ENCODE measurements around the gene PRUNE2. TPM values are rescaled to one million over a fixed set of nuclear protein-coding genes. Genes with fewer than 3 reads are reported as not detected.
A peak's percentile ranks its signal among the peaks of the same experiment; 100 is the strongest.

Gene PRUNE2
- total and polyA plus RNA-seq, 2 of the 8 experiments (the other 6 are each of a cell fraction or from before 2014, with no cell fraction given) = 5.5 to 13.3 TPM

DNA sequence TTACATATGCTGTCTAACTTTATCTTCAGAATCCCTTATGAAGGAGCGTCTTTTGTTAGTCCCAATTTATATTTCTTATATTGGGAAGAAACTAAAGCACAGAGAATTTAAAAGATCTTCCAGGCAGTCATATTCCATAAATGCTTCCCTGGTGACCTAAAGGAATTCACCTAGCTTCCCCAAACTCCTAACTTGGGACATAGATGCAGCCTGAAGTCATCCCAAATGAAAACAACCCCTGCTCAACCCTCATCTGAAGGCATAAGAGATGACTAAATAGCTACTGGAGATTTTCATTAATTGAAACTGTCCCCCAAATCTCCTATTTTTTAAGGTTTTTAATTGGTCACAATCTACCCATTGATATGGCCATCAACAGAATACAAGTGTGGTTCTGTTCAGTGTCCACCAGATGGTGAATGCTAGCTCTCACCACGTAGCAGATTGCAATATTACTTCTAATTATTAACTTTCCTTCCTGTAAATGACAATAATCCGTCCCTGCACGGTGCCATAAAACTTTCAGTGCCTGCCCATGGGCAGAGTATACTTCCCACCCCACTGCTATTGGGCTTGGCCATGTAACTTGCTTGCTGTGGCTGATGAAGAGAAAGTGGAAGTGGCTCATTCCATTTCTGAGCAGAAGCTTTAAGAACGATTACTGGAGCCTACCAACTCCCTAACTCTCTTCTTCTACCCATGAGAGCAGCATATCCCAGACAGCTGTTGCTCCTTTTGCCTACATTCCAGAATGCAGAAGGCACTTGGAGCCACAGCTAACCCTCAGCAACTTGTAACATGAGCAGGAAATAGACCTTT is 18.7 kb downstream of the PRUNE2 start:
- H2BK120ac ChIP-seq (replicated peaks; ENCODE audit: low read depth, low read length) = peak overlapping the region; percentile 57
- H4K91ac ChIP-seq (replicated peaks; ENCODE audit: insufficient read length, low read length) = peak overlapping the region; percentile 59
- peaks cover 0 to 10% (median 5%) of the 10 kb centered on the region in 4 experiments; a peak in 4 of 7 replicates for H3K4me1 ChIP-seq (replicated peaks in 1 of 4; ENCODE audit: control insufficient read depth in 3 of 4, insufficient read depth in 4 of 4, low read length in 3 of 4)
- FAIRE-seq (no peak), DNase-seq (ENCODE audit: low read depth in 1 of 2, low spot score in 2 of 2) (no peak)
- H2BK20ac ChIP-seq (ENCODE audit: low read length) = peak overlapping the region; percentile 91
- ChIA-PET CTCF (ENCODE audit: partially characterized antibody) (interaction anchor here (0.8 to 1.5 kb wide), 6 partner anchors 8 to 100 kb away, joined by 3 to 5 read pairs (median 3); no protein-coding TSS in a partner anchor), POLR2A (ENCODE audit: partially characterized antibody) (no interaction called here)
- H3K27me3 ChIP-seq (replicated peaks in 1 of 4; ENCODE audit: control insufficient read depth in 3 of 4, extremely low read depth in 1 of 4, insufficient read depth in 3 of 4, low read length in 3 of 4) = no peaks in the 10 kb centered on the region
- H3K56ac ChIP-seq (replicated peaks; ENCODE audit: insufficient read length, low read depth, low read length) = no peak overlapping the region
- 0 out of 4 replicates have a peak overlapping the region, but pooled peaks have one; percentile 18 to 19 for H3K4me2 ChIP-seq (ENCODE audit: insufficient read depth in 1 of 2, low read depth in 2 of 2, low read length in 2 of 2)
- no peaks in the 10 kb centered on the region for H3K9me3 ChIP-seq (ENCODE audit: insufficient read depth in 2 of 2, low read depth in 1 of 2, low read length in 1 of 2)
- H3K4ac ChIP-seq (replicated peaks; ENCODE audit: insufficient read length, low read depth, low read length) = peak overlapping the region; percentile 64
- no peak overlapping the region for H4K5ac ChIP-seq (ENCODE audit: insufficient read length, low read depth, low read length)
- TF ChIP-seq SIRT6 (IDR thresholded peaks at IDR 0.05; ENCODE audit: low read length) = no peak
- TF ChIP-seq TAF1 (IDR thresholded peaks at IDR 0.05; ENCODE audit: low read depth, low read length) = no peak
- no peak for TF ChIP-seq SAP30 (IDR thresholded peaks at IDR 0.05; ENCODE audit: insufficient read depth, insufficient replicate concordance, low read length)
- no peak for TF ChIP-seq CREB1 (IDR thresholded peaks at IDR 0.05)
- TF ChIP-seq TBP (IDR thresholded peaks at IDR 0.05; ENCODE audit: low read depth, low read length) = no peak
- TF ChIP-seq RAD21 (IDR thresholded peaks at IDR 0.05 in 1 of 2, conservative IDR thresholded peaks at IDR 0.05 in 1 of 2; ENCODE audit: low read depth in 2 of 2, low read length in 2 of 2) = no peak
- no peak for TF ChIP-seq NRF1 (IDR thresholded peaks at IDR 0.05; ENCODE audit: low read depth, low read length)
- TF ChIP-seq RBBP5 (IDR thresholded peaks at IDR 0.05; ENCODE audit: borderline replicate concordance, low read depth, low read length) = no peak
- TF ChIP-seq TEAD4 (IDR thresholded peaks at IDR 0.05; ENCODE audit: low read depth, low read length) = no peak
- no peaks in the 10 kb centered on the region for H4K20me1 ChIP-seq (replicated peaks in 1 of 2; ENCODE audit: control insufficient read depth in 1 of 2, insufficient read depth in 2 of 2, low read length in 2 of 2)
- peak overlapping the region; percentile 7 for H2AK5ac ChIP-seq (ENCODE audit: low read depth, low read length)
- peak overlapping the region; percentile 92 for H3K18ac ChIP-seq (ENCODE audit: extremely low read depth, low read length)
- peak overlapping the region; percentile 16; the same call in 1 of the 2 replicates for H3K27ac ChIP-seq (ENCODE audit: low read depth, low read length)
- no peak overlapping the region for H3K23ac ChIP-seq (ENCODE audit: insufficient read length)
- no peaks in the 10 kb centered on the region for H3K23me2 ChIP-seq (ENCODE audit: low read depth, low read length)
- H3K79me2 ChIP-seq (ENCODE audit: control insufficient read depth in 1 of 2, insufficient read depth in 2 of 2, low read length in 2 of 2) = no peaks in the 10 kb centered on the region
- H3K14ac ChIP-seq (ENCODE audit: insufficient read length) = no peak overlapping the region
- H2BK15ac ChIP-seq (ENCODE audit: low read length) = 0 out of 2 replicates have a peak overlapping the region, but pooled peaks have one; percentile 76
- WGBS, 2 experiments (ENCODE audit: extremely low coverage in 1 of 2, insufficient coverage in 1 of 2, insufficient read length in 1 of 2, insufficient replicate concordance in 2 of 2, low coverage in 1 of 2, low lambda C conversion rate in 2 of 2, missing lambda C conversion rate in 1 of 2) = 82% methylated on average over 5 of the region's 5 CpGs; no CpG with 5 or more reads in 1 of the 2 experiments
- no peak overlapping the region; a peak in 1 of 7 replicates for H3K9ac ChIP-seq (replicated peaks in 1 of 4; ENCODE audit: extremely low read depth in 1 of 4, low read depth in 3 of 4, low read length in 3 of 4)
- no peaks in the 10 kb centered on the region for H3K79me1 ChIP-seq (ENCODE audit: low read depth, low read length)
- H3K4me3 ChIP-seq (ENCODE audit: extremely low read depth in 1 of 4, insufficient read depth in 2 of 4, low read depth in 3 of 4, low read length in 4 of 4) = no peak overlapping the region
- peak overlapping the region; percentile 60; the same call in 1 of the 2 replicates for H2BK5ac ChIP-seq (ENCODE audit: low read depth, low read length)
- no peak overlapping the region for H4K8ac ChIP-seq (ENCODE audit: extremely low read depth, insufficient read depth, low read length)
- H2AFZ ChIP-seq (ENCODE audit: low read length) = no peak overlapping the region
- peak overlapping the region; percentile 98 for H2BK12ac ChIP-seq (ENCODE audit: low read depth, low read length)
- no peaks in the 10 kb centered on the region for H3K36me3 ChIP-seq (ENCODE audit: control insufficient read depth in 2 of 4, insufficient read depth in 4 of 4, low read length in 3 of 4)

Data from H1 (cell line).